Measurements from ENCODE around the gene NUDC. TPM values are rescaled to one million over a fixed set of nuclear protein-coding genes. Genes with fewer than 3 reads are reported as not detected.
"Not testable (repeated sequence)": the region's sequence is repeated elsewhere in the genome, so short reads cannot be mapped to it uniquely, and the experiment has no call there.

The NUDC gene
- total RNA-seq, 2 experiments from 2014 or later: 95.9 to 101 TPM

DNA sequence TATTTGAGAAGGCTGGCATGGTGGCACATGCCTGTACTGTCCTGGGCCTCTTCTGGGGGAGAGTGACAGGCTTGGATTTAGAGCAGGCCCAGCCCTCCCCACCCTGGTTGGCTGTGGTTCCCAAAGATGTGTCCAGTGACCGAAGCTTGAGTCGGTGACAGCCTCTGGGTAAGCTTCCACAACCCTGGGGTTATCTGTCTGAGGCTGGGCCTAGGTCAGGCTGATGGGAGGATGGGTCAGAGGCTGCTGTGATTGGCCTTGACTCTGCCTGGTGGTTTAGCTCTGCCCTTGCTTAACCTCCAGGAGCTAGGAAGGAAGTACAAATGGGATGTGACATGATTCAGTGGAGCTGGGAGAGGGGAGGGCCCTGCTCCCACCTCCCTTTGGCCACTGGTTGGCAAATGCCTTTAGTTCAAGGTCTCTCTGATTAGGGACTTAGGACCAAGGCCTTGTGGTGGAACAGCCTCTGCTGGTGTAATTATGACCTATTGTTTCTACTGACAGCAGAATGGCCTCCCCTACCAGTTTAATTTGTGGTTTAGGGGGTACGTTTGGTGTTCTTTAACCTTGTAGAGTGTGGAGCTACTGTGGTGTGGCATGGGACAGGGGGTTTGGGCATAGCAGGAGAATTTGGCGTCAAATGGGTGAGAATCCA, 16.6 kb downstream of the NUDC start:
- ChIA-PET POLR2A (interaction anchor here (0.6 kb wide), 2 partner anchors 13 to 74 kb away, joined by 3 to 5 read pairs; no protein-coding TSS in a partner anchor), CTCF (interaction anchor here (0.8 kb wide), 1 partner anchor 52 kb away, joined by 3 read pairs; no protein-coding TSS in a partner anchor)
- intact Hi-C loops (cut with DNase I, micrococcal nuclease): no loop called here
- ATAC-seq (no peak), DNase-seq (no peak)
- peaks cover 29% of the 10 kb centered on the region for H3K36me3 Mint-ChIP-seq (ENCODE audit: low read depth)
- H3K27ac Mint-ChIP-seq: no peak overlapping the region
- no peaks in the 10 kb centered on the region for H3K9me3 Mint-ChIP-seq (ENCODE audit: low read depth)
- H3K4me3 Mint-ChIP-seq: no peak overlapping the region
- no peaks in the 10 kb centered on the region for H3K4me1 Mint-ChIP-seq
- H3K27me3 Mint-ChIP-seq: no peaks in the 10 kb centered on the region

DNA sequence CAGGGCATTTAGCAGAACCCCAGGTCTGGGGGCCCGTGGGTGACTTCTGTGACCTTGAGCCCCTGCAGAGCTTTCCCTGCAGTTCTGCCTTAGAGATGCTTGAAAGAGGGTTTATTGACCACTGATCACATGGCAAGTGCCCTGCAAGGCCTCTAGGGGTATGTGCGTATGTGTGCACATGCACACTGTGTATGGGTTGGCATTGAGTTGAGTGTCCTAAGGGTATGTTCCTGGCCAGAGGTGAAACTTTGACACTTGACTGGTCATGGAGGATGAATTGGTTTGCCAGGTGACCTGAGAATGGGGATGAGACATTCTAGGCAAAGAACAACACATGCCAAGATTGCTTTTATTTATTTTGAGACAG, 17.1 kb downstream of the NUDC start:
- Mint-ChIP-seq H3K27ac (no peak overlapping the region), H3K4me1 (no peaks in the 10 kb centered on the region), H3K27me3 (no peaks in the 10 kb centered on the region), H3K9me3 (ENCODE audit: low read depth) (no peaks in the 10 kb centered on the region), H3K4me3 (no peak overlapping the region), H3K36me3 (ENCODE audit: low read depth) (peaks cover 31% of the 10 kb centered on the region)
- intact Hi-C loops (cut with DNase I, micrococcal nuclease): no loop called here
- ATAC-seq (no peak), DNase-seq (no peak)
- CTCF ChIA-PET: no interaction called here
- POLR2A ChIA-PET: interaction anchor here (0.6 kb wide), 1 partner anchor 75 kb away, joined by 3 read pairs; no protein-coding TSS in a partner anchor

DNA sequence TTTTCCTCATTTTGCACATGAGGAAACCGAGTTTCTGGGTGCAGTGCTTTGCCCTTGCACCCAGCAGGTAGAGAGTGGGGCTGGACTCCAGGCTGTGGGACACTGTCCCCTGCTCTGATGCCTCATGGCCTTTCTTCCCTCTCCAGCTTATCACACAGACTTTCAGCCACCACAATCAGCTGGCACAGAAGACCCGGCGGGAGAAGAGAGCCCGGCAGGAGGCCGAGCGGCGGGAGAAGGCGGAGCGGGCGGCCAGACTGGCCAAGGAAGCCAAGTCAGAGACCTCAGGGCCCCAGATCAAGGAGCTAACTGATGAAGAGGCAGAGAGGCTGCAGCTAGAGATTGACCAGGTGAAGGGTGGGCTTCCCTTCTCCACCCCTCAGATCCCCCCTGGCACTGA, 19.8 kb downstream of the NUDC start:
- intact Hi-C loops (cut with DNase I, micrococcal nuclease): no loop called here
- Mint-ChIP-seq H3K9me3 (ENCODE audit: low read depth) (no peaks in the 10 kb centered on the region), H3K27ac (no peak overlapping the region), H3K4me1 (no peaks in the 10 kb centered on the region), H3K27me3 (no peaks in the 10 kb centered on the region), H3K36me3 (ENCODE audit: low read depth) (peaks cover 40% of the 10 kb centered on the region), H3K4me3 (no peak overlapping the region)
- DNase-seq: no peak
- ChIA-PET POLR2A (no interaction called here), CTCF (no interaction called here)
- ATAC-seq: no peak

DNA sequence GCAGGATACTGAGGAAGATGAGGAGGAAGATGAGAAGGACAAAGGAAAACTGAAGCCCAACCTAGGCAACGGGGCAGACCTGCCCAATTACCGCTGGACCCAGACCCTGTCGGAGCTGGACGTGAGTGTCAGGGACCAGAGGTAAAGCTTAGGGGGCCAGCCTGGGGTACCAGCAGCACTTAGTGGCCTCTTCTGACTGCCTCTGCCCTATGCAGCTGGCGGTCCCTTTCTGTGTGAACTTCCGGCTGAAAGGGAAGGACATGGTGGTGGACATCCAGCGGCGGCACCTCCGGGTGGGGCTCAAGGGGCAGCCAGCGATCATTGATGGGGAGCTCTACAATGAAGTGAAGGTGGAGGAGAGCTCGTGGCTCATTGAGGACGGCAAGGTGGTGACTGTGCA, 21.1 kb downstream of the NUDC start:
- peaks cover 43% of the 10 kb centered on the region for H3K36me3 Mint-ChIP-seq (ENCODE audit: low read depth)
- no peak overlapping the region for H3K4me3 Mint-ChIP-seq
- intact Hi-C loops (cut with DNase I, micrococcal nuclease): no loop called here
- ChIA-PET CTCF (interaction anchor here (0.6 to 0.8 kb wide), 2 partner anchors 157 to 614 kb away, joined by 3 to 4 read pairs; no protein-coding TSS in a partner anchor), POLR2A (interaction anchor here (0.6 kb wide), 1 partner anchor 327 kb away, joined by 3 read pairs; no protein-coding TSS in a partner anchor)
- H3K4me1 Mint-ChIP-seq: no peaks in the 10 kb centered on the region
- H3K27me3 Mint-ChIP-seq: no peaks in the 10 kb centered on the region
- H3K27ac Mint-ChIP-seq: peak overlapping the region; percentile 60
- no peak for ATAC-seq
- no peaks in the 10 kb centered on the region for H3K9me3 Mint-ChIP-seq (ENCODE audit: low read depth)
- DNase-seq: no peak

DNA sequence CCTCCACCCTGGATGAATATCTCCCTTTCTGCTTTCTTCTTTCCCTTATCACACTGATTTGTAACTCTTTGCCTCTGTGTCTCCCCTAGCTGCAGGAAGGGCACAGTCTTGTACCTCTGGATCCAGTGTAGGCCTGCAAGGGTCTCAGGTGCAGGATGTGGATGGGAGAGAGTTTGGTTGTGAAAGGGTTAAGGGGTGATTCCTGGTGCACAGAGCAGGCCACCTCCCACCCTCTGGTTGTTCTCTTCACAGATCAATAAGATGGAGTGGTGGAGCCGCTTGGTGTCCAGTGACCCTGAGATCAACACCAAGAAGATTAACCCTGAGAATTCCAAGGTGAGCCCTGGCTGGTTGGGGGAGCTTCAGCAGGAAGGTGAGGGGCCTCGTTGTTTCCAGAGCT, 23.6 kb downstream of the NUDC start:
- Mint-ChIP-seq H3K4me3 (no peak overlapping the region), H3K36me3 (ENCODE audit: low read depth) (peaks cover 43% of the 10 kb centered on the region), H3K4me1 (no peaks in the 10 kb centered on the region), H3K27me3 (no peaks in the 10 kb centered on the region), H3K27ac (no peak overlapping the region), H3K9me3 (ENCODE audit: low read depth) (no peaks in the 10 kb centered on the region)
- ChIA-PET CTCF (interaction anchor here (0.7 kb wide), 1 partner anchor 353 kb away, joined by 3 read pairs; no protein-coding TSS in a partner anchor), POLR2A (no interaction called here)
- intact Hi-C loops (cut with DNase I, micrococcal nuclease): no loop called here
- ATAC-seq (no peak), DNase-seq (no peak)

DNA sequence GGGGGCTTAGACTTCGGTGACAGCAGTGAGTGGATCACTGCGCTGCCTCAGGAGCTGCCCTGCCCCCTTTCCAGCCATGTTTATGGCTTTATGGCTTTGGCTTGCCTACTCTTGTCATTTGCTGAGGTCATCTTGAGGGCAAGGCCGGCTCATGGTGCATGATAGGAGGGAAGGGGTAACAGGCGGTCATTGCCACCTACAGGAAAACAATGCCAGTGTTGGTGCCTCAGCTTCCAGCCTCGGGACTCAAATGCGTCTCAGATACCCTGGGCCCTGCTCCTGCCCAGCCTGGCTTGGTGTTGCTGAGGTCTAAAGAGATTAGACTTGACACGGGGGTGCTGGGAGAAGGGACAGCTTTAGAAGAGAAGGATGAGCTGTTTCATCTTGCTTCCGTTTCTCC, 24.2 kb downstream of the NUDC start:
- no peak for DNase-seq
- Mint-ChIP-seq H3K27ac (no peak overlapping the region), H3K27me3 (no peaks in the 10 kb centered on the region), H3K4me1 (no peaks in the 10 kb centered on the region), H3K36me3 (ENCODE audit: low read depth) (peaks cover 43% of the 10 kb centered on the region), H3K9me3 (ENCODE audit: low read depth) (no peaks in the 10 kb centered on the region), H3K4me3 (no peak overlapping the region)
- ChIA-PET POLR2A (no interaction called here), CTCF (interaction anchor here (0.7 kb wide), 1 partner anchor 353 kb away, joined by 3 read pairs; no protein-coding TSS in a partner anchor)
- ATAC-seq: no peak
- intact Hi-C loops (cut with DNase I, micrococcal nuclease): no loop called here

DNA sequence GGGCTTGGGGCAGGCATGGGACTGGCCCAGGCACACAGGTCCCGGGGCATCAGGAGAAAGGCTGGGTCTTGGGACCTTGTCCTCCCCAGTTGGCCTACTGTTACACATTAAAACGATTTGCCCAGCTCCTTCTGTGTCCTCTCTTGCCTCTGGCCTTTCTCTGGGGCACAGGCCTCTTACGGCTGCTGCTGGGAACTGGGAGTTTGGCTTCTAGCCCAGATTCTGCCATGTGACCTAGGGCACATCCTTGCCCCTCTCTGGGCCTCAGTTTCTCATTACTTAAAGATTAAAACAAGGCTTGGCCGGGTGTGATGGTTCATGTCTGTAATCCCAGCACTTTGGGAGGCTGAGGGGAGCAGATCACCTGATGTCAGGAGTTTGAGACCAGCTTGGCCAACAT, 24.7 kb downstream of the NUDC start:
- POLR2A ChIA-PET: no interaction called here
- CTCF ChIA-PET: no interaction called here

DNA sequence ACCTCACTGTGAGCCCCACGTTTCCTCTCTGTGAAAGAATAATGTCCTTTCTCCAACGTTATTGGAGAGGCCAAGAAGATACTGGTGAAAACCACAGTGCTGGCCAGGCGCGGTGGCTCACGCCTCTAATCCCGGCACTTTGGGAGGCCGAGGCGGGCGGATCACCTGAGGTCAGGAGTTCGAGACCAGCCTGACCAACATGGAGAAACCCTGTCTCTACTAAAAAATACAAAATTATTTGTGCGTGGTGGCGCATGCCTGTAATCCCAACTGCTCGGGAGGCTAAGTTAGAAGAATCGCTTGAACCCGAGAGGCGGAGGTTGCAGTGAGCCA, 27.1 kb downstream of the NUDC start:
- H3K4me3 Mint-ChIP-seq; CTCF ChIA-PET; H3K27ac Mint-ChIP-seq; H3K9me3 Mint-ChIP-seq (ENCODE audit: low read depth); ATAC-seq; intact Hi-C loops (cut with DNase I, micrococcal nuclease); H3K4me1 Mint-ChIP-seq; H3K27me3 Mint-ChIP-seq; DNase-seq; POLR2A ChIA-PET: not testable (repeated sequence)
- peaks cover 27% of the 10 kb centered on the region for H3K36me3 Mint-ChIP-seq (ENCODE audit: low read depth)

More for the DNA sequence above, 24.7 kb downstream of the NUDC start:
- DNase-seq (no peak), ATAC-seq (no peak)
- Mint-ChIP-seq H3K4me3 (no peak overlapping the region), H3K9me3 (ENCODE audit: low read depth) (no peaks in the 10 kb centered on the region), H3K27ac (no peak overlapping the region), H3K27me3 (no peaks in the 10 kb centered on the region), H3K4me1 (no peaks in the 10 kb centered on the region), H3K36me3 (ENCODE audit: low read depth) (peaks cover 43% of the 10 kb centered on the region)
- intact Hi-C loops (cut with DNase I, micrococcal nuclease): no loop called here

DNA sequence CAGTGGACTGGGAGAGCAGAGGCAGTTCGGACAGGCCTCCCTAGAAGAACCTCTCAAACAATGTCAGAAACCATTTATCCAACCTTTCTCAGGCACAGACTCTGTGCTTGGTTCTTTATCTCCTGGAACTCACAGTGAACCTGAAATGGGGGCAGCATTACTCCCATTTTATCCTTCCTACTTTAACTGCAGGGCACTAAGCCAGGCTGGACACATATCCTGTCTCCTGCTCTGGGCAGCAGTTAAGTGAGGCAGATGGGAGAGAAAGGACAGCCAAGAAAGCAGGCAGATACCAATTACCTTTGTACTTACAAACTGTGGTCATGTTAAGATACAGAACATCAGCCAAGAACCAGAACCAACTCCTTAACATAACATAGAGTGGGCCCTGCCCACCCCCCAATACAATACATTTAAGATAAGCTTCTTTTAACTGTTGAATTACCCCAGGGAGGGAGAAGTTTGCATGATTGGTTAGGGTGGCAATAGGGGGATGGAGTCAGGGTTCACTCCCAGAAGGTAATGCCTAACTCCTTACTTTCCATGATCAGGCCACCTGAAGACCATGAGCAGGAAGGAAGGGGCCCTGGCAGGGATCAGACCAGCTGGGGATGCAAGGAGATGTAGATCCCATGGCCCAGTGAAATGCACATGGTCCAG, 27.9 kb downstream of the NUDC start:
- ChIA-PET POLR2A (no interaction called here), CTCF (no interaction called here)
- no peak for DNase-seq
- Mint-ChIP-seq H3K4me1 (no peaks in the 10 kb centered on the region), H3K9me3 (ENCODE audit: low read depth) (no peaks in the 10 kb centered on the region), H3K4me3 (no peak overlapping the region), H3K27ac (no peak overlapping the region), H3K36me3 (ENCODE audit: low read depth) (peaks cover 22% of the 10 kb centered on the region), H3K27me3 (no peaks in the 10 kb centered on the region)
- intact Hi-C loops (cut with DNase I, micrococcal nuclease): no loop called here
- ATAC-seq: no peak

DNA sequence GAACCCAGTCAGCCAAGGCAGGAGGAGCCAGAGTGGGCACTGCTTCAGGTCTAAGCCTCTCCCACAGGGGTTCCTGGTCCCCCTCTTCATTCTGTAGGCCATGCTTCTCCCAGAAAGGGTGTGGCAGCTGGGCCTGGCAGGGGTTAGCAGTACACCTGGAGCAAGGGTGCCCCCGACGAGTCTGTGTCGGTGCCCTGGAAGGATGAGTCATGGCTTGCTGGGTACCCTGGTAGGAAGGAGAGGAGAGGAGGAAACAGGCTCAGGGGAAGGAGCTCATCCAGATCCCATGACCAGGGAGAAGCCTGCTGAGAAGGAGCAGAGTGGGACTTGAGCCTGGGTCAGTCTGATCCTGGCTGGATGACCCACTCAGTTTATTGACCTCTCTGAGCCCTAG, 28.4 kb downstream of the NUDC start:
- Mint-ChIP-seq H3K4me1 (no peaks in the 10 kb centered on the region), H3K27me3 (no peaks in the 10 kb centered on the region), H3K27ac (no peak overlapping the region), H3K9me3 (ENCODE audit: low read depth) (no peaks in the 10 kb centered on the region), H3K4me3 (no peak overlapping the region), H3K36me3 (ENCODE audit: low read depth) (peaks cover 21% of the 10 kb centered on the region)
- intact Hi-C loops (cut with DNase I, micrococcal nuclease): no loop called here
- ATAC-seq (no peak), DNase-seq (no peak)
- ChIA-PET CTCF (interaction anchor here (0.6 kb wide), 1 partner anchor 9 kb away, joined by 4 read pairs; no protein-coding TSS in a partner anchor), POLR2A (no interaction called here)

DNA sequence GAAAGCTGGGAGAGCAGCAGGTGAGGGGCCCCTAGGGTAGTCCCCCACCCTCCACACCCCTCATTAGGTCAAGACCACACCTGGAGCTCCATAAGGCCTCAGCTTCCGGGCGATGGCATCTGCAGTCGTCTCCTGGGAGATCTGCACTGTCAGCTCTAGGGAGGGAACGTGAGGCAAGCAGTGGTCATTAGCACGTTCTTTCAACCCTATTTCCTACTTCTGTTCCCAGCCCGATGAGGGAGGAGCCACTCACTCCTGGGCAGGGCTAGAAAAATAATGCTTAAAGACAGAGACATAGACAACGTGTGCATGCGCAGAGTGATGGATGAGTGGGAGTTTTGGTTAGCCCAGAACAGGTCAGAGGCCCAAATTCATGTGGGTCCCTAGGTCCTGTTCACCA, 29.1 kb downstream of the NUDC start:
- intact Hi-C loops (cut with DNase I, micrococcal nuclease): no loop called here
- ChIA-PET CTCF (interaction anchor here (0.6 kb wide), 1 partner anchor 8 kb away, joined by 4 read pairs; no protein-coding TSS in a partner anchor), POLR2A (no interaction called here)
- H3K36me3 Mint-ChIP-seq (ENCODE audit: low read depth): peaks cover 15% of the 10 kb centered on the region
- no peaks in the 10 kb centered on the region for H3K9me3 Mint-ChIP-seq (ENCODE audit: low read depth)
- H3K27ac Mint-ChIP-seq: no peak overlapping the region
- DNase-seq: no peak
- H3K27me3 Mint-ChIP-seq: no peaks in the 10 kb centered on the region
- H3K4me3 Mint-ChIP-seq: no peak overlapping the region
- no peaks in the 10 kb centered on the region for H3K4me1 Mint-ChIP-seq
- ATAC-seq: no peak

DNA sequence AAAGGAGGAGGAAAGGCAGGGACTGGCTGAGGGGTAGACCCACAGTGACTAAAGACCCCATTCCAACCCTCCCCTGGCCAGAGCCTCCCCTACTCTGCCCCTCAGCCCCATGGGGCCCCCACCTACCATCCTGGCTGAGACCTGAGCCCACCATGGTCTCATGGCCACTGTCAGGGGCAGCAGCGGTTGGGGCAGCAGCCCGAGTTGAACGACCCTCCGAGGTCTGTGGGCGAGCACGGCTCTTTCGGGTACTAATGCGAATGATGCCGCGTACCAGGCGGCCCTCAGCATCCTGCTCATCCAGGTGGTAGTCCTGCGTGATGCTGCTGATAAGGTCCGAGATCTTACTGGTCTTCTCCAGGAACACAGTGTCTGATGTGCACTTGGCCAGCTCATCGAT, 29.7 kb downstream of the NUDC start:
- Mint-ChIP-seq H3K4me3 (no peak overlapping the region), H3K36me3 (ENCODE audit: low read depth) (peaks cover 9% of the 10 kb centered on the region), H3K9me3 (ENCODE audit: low read depth) (no peaks in the 10 kb centered on the region), H3K4me1 (no peaks in the 10 kb centered on the region), H3K27me3 (no peaks in the 10 kb centered on the region), H3K27ac (no peak overlapping the region)
- POLR2A ChIA-PET: no interaction called here
- CTCF ChIA-PET: interaction anchor here (0.7 kb wide), 1 partner anchor 110 kb away, joined by 3 read pairs; no protein-coding TSS in a partner anchor
- DNase-seq: no peak
- no peak for ATAC-seq
- intact Hi-C loops (cut with DNase I, micrococcal nuclease): no loop called here

All from activated CD4-positive, alpha-beta T cell treated with anti-CD3 and anti-CD28 coated beads for 36 hours (primary cell).